Skin of body (tissue), 2 donors: Measurements from ENCODE around the gene MRPL40. TPM values are rescaled to one million over a fixed set of nuclear protein-coding genes. Genes with fewer than 3 reads are reported as not detected.
"Not testable (repeated sequence)": the region's sequence is repeated elsewhere in the genome, so short reads cannot be mapped to it uniquely, and the experiment has no call there.

Source experiments
- DNase-seq: peaks from one replicate; lab custom pipeline; 2025; lab: John Stamatoyannopoulos, UW
- total RNA-seq: library from RNA; depleted of rRNA; stranded (reverse); fragments of >200 nt; gene quantifications from one replicate; pipeline ENCODE4 v1.2.3, GENCODE V29; 2014

The MRPL40 gene
- total RNA-seq, 1 donor from 2014 or later = 13.9 TPM

DNA sequence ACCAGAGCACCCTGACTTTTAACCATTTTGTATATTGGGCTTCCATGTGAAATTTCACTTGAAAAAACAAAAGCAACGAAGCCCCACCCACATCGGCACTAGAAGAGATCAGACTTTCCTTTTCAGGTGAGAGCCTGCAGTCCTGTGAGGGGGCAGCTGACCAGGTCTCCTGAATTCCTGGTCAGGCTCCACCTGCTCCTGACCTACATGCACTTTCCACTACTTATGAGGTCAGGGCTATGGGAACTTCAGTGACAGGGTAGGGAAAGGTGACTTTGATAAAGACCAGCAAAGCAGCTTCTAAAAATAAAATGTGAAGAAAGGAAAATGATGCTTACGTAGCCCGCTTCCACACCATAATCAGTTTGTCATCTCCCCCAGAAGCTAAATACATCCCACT, 25.5 kb upstream of the MRPL40 start:
- no peak for DNase-seq

DNA sequence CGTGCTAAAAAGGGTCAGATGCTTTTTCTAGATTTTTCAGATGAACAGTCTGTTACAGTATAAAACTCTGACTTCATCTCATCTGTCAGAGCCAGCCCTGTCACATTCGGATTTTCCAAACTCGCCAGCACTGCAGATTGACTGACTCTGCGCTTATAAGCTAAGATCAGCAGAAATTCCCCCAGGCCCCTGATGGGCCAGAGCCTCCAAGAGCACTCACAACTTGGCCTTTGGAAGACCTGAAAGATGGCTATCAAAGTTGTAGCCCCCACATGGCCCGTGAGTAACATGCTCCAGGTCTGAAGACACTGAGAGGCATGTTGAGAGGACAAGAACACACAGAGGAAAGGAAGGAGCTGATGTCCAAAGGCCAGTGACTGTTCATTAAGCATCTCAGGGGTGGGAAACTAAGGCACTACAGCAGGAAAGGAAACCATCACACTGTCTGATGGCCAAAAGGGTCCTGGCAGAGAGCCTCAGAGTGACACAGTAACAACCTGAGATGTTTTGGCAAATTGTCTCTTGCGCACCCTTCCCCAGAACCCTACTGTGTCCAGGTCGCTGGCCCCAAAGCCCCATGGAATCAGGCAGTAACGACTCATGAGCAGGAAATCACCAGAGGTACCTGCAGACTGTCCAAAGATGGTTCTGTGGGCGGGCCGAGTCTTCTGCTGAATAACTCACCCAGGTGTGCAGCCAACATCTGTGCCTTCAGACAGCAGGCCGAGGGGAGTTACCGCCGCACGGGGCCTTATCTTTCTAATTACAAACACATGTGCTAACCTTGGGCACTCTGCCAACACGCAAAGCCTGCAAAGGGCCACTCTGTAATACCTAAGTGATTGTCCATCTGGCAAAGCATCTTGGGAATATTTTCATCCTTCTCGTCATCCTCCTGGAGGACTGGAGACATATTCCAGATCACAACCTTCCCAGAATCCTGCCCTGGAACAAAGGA, 24.4 kb upstream of the MRPL40 start:
- no peak for DNase-seq

DNA sequence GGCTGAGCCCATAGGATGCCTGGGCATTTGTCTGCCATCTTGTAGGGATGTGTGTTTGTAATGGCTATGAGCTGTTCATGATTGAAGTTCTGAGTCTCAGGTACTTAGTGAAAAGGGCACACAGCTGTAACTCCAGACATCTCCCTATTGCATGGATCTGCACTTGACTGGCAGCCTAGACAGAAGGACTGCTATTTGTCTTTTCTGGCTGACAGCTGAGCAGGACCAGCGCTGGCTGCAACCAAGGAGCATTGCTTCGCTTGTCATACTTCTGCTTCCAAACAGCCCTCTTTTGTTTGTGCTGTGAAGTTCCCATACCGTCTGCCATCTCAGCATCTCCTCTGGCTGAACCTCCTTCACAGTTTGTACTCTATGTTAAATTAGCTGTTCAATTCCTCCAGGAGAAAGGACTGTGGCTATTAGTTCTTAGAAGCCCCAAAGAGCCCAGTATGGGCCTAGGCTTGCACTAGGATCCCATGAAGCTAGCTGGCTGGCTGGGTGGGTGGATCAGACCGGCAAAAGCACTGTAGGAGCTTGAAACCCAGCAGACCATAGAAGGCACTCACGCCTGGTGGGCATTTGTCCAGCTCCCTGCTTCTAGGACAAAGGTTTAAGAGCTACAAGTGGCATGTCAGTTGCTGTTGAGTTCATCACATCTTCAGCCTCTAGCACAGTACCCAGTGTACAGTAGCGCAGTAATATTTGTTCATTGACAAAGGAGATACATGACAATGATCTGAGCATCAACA, 21.2 kb upstream of the MRPL40 start:
- no peak for DNase-seq

DNA sequence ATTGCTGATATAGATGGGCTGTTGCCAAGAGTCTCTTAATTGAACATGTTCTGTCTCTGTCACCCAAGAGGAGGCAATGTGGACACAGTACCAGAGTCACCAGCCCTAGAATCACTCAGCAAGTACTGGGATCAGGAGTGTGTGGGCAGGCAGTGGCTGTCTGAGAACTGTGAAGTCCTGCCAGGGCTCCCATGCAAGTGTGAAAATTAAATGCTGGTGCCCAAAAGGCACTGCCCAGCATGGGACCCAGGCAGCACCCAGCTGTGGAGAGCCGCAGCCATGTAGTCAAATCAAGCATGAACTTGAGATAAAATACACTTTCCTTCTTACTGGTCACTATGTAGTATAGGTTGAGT, 20.7 kb upstream of the MRPL40 start:
- DNase-seq = no peak

DNA sequence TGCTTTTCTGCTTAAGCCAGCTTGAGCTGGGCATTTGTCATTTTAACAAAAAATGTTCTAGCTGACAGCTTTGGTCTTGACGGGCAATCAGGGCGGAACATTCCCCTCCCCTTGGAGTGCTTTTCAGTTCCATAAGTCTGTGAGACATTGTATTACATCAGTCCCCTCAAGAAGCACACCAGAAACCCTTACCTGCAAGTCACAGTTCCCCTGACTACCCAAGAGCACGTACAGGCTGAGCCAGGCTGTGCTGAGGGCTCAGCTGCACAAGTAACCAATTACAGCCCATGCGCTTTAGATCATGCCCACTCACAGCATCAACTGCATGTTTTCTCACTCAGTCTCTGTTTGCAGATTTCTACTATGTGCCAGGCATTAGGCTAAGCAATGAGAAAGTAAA, 19.9 kb upstream of the MRPL40 start:
- no peak for DNase-seq

DNA sequence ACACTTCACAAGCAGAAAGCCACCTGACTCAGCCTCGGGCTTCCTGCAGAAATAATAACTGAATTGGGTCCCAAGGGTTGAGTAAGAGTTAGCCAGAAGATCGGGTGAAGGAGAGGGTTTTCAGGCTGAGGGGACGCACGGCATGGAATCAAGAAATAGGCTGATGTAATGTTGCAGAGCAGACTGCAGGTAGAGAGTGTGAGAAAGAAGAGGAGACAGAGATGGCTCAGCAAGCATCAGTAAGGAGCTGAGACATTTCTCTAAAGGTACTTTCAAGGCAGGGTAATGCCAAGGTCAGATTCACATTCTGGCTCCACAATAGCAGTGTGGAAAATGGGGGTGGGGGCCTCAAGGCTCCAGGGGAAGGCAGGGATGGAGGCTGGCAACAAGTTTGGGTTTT, 19.4 kb upstream of the MRPL40 start:
- DNase-seq = no peak

DNA sequence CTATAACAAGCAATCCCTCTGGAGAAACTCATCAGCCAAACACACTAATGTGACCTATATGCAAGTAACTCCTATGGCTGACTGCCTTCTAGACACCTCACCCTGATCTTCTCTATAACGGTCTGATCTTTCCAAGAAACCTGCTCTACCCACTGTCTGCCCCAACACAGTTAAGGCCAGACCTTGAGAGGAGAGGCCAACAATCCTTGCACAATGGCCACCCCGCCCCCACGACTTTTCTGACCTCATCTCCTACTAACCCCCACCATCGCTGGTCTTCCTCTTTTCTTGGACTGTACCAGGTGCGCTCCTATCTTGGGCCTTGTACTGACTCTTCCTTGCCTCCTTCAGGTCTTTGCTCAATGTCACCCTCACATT, 13.3 kb upstream of the MRPL40 start:
- no peak for DNase-seq

DNA sequence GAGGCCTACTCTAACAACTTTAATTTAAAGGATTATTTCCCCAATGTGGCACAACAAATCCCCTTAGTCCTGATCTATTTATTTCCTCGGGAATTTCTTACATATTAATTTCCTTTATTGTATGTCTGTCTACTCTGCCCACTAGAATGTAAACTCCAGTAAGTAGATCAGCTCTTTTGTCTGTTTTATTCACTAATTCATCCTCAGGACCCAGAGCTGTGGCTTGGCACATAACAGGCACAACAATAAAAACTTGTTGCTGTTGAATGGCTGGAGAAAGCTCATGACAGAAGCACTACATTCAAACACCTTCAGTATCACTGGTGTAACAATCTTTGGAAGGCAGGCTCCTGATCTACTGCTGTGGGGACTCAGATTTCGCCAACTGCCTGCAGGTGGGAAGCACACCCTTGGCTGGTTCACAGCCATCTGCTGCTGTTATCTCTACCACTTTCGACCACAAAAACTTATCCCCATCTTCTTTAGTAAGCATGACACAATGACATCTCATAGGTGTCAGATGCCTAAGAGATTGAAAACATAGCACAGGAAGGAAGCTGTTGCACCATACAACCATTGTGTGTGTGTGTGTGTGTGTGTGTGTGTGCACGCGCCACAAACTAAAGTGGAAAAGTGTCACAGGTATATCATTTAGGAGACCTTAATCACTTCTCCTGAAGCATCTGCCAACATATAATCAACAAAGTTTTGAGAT, 12.7 kb upstream of the MRPL40 start:
- DNase-seq = no peak

DNA sequence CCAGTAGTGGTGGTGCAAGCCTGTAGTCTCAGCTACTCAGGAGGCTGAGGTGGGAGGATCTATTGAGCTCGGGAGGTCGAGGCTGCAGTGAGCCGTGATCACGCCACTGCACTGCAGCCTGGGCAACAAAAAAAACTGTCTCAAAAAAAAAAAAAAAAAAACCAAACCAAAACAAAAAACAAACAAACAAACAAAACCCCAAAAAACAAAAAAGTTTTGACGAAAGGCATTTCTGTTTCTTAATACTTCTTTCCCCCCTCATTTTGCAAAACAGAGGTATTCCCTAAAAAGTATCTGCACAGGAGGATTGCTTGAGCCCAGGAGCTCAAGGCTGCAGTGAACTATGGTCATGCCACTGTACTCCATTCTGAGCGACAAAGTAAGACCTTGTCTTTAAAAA, 12.0 kb upstream of the MRPL40 start:
- DNase-seq = no peak

DNA sequence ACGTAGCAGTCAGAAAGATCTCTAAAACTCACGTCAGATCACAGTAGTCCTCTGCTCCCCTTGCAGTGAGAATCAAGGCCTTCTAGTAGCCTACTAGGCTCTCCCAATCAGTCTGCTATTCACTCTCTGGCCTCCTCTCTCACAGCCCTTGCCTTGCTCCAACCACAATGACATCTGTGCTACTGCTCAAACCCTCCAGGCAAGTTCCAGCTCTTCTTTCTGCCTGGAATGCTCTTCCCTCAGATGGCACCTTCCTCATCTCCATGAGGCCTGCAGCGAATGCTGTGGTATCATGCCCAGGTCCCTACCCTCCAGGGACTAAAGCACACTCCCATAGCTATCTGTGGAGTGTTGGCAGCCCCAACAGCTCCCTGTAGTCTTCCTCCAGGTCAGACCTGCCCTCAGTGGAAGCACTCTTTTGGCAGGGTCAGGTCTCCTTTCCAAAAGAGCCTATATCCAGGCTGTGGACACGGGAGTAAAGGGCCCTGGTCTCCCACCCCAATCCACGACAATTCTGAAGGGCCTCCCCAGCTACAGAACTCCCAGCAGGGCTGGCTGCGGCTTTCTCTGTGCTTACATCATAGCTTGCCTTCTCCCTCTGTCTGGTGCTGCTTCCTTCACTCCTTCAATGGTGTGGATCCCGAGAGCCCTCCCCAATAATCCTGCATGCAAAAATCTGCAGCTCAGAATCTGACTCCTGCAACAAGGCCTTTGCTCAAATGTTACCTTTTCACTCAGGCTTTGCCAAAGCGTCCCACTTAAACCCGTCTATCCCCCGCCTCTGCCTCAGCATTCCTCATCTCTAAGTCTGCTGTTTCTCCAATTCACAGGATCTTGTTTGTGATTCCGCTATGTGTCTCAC, 9.7 kb upstream of the MRPL40 start:
- no peak for DNase-seq

DNA sequence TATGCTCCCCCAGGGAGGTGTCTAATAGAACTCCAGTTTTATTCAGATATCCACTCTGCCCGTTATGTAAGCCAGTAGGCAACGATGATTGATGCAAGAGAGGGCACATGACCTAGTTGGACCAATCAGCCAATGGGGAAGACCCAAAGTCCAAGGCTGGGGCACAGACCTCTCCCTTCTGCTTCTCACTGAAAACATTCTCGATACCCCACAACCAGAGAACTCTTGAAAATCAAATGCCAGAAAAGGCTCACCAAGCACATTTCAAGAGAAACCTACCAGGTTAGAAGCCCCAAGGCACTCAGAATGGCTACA, 8.2 kb upstream of the MRPL40 start:
- no peak for DNase-seq

DNA sequence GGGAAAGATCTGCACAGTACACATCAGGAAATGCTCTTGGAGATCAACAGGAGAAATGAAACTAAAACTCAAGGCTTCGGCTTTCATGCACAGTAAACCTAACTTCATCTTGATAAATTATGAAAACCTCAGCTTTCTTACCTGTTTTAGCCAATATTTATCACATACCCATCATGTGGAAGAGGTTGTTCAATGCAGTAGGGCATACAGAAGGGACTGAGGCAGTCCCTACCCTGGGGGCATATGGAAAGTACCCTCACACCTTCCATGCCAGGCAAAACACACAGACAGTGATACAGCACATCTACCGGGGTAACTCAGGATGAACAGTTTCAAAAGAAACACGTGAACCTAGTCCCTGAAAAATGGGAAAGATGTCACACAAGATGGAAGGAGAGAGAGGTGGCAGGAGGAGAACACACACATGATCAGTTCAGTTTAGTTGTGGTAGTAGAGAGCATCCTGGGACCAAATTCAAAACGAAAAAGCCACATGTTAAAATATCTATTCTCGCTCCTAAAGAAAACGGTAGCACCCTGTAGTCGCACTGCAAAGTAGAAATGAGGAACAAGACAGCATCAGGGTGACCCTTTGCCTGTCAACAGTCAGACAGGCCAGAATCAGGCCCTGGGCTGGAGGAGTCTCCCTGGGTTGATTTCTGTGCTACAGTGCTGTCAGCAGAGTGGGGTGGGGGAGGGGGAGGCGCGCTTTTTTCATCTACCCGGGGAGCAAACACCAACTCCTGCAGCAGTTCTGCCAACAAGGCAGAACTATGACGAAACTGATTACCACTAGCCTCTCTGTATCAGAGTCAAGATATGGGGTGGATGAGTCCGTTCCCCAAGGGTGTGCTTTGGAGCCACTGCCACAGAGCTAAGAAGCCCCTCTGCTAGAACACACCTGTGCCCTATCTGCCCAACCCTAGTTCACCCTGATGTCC, 2.1 kb upstream of the MRPL40 start:
- DNase-seq = no peak

DNA sequence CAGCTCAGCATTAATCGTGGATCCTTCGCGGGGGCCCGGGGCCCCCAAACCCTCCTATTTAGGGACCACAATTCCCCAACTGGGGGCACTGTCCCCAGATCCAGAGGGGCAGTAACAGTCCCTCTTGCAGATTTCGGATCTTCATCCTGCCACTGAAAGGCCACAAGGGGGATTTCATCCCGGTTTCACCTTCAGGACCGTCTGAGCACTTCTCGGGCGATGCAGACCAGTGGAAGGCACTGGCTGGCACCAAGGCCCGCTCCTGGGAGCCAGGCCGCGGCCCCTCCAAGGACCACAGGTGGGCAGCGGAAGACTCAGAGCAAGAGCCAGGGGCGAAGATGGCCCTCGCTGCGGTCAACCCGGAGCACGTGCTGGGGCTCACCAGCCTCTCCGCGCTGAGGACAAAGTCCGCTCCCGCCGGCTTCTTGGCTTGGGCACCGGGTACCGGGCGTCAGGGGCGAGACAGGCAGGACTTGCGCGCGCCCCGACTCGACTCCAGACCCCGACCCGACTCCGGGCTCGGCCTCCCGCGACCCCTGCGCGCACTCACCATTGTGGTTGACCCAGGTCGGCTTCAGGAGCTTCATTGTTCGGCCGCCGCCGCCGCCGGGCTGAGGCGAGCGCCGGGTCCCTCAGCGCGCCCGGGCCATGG, 1.3 kb upstream of the MRPL40 start:
- DNase-seq = no peak

DNA sequence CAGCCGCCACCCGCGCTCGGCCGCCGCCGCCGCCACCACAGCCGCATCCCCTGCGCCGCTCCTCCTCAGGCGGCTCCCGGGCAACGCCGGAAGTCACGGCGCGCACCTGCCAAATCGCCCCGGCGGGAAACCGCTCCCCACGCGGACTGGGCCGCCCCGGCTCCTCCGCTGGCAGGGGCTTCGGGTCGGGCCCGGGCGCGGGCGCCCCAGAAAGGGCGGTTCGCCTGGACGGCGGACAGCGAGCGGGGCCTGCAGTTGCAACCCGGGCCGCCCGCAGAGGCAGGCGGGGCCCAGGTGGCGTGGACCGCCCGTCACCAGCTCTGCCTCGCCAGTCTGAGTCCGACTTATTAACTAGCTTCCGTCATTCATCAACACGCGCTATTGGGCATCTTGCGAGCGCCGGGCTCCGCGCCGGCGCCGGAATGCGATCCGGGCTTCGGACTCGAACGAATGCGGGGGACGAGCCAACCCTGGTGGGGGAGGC, 654 bp upstream of the MRPL40 start, which contains the start of gene HIRA:
Gene HIRA (minus strand): TSS at position 85 of the 484 bp plus-strand sequence. CDS start 257 bp downstream, outside the sequence.
- DNase-seq = peak; percentile 20

DNA sequence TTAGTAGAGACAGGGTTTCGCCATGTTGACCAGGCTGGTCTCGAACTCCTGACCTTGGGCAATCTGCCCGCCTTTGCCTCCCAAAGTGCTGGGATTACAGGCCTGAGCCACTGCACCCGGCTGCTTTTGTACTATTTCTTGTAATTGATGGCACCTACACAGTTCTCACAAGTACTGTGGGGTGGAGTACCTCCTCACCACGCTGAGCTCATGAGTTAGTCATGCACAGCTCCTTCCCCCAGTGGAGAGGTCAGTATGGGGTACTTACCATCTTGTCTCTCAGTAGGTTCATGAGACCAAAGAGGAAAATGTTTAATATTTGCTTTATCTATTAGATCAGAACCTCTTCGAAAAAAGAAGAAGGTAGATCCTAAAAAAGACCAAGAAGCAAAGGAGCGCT, 2.1 kb downstream of the MRPL40 start:
- no peak for DNase-seq

DNA sequence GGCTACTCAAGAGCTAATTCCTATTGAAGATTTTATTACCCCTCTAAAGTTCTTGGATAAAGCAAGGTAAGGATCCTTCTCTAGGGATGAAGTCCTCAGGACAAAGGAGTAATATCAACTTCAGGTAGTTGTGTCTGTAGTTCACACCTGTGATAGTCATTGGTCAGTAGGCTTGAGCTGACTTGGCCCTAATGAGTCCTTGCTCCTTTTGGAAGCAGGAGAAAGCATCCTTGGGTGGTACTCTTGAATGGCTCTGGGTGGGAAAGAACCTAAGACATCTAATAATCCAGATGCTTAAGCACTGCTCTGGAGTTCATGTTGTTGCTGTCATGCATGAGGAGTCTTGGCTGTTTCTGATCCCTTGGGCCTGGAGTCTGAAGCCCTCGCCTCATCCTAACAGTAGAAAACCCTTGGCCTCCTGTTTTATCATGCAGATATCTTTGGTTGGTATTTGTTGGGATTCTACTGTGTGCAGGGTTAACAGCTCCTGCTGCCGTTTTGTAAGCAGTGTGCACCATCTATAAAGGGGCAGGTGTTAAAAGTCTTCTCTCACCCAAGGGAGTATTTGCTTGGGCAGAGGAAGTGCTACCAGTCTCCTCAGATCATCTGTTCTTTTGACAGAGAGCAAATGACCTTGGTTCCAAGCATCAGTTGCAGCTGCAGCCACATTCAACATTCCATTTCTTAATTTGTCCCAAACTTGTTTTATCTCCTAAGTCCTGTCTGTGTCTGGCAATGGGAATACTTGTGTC, 2.7 kb downstream of the MRPL40 start:
- DNase-seq = no peak

DNA sequence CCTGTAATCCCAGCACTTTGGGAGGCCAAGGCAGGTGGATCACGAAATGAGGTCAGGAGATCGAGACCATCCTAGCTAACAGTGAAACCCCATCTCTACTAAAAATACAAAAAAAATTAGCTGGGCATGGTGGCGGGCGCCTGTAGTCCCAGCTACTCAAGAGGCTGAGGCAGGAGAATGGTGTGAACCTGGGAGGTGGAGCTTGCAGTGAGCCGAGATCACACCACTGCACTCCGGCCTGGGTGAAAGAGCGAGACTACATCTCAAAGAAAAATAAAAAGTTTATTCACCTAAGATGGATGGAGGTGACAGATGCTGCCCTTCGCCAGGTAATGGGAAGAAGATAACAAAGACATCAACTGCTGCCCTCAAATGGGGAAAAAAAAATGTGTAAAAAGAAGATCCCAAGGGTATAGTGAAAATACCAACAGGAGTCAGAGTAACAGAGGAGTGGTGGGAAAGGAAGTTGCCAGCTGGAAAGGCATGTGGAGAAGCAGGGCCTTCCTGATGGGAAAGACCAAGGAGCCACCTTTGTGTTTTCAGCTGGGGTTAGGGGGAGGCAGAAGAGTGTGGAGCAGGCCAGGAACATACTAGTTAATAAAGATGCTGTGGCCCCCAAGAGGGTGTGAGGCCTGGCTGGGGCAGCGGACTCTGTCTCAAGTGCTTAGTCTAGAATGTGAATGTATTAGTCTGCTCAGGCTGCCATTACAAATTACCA, 4.3 kb downstream of the MRPL40 start:
- not testable (repeated sequence) for DNase-seq

DNA sequence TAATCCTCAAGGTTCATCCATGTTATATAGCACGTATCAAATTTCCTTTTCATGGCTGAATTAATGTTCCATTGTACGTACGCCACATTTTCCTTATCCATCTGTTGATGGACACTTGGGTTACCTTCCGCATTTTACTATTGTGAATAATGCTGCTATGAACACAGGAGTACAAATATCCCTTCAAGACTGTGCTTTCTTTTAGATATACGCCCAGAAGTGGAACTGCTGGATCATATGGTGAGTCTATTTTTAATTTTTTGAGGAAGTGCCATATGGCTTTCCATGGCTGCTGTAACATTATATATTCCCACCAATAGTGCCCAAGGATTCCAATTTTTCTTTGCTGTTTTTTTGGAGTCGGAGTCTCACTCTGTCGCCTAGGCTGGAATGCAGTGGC, 6.0 kb downstream of the MRPL40 start:
- DNase-seq = no peak
